Cortex of kidney (tissue), 1 donor: Measurements from ENCODE around the gene IFNW1.

Source experiments
- DNase-seq: peaks from one replicate; lab custom pipeline; 2025; lab: John Stamatoyannopoulos, UW

IFNW1 gene

GRCh38 chr9:21110708-21111576, 30.7 kb downstream of the IFNW1 start:
- DNase-seq, result no peak

- no peak for DNase-seq
Measured at GRCh38 chr9:21104787-21105186, 36.8 kb downstream of the IFNW1 start.

GRCh38 chr9:21102305-21102704, 39.3 kb downstream of the IFNW1 start:
- DNase-seq, result no peak

GRCh38 chr9:21097817-21098216, 43.8 kb downstream of the IFNW1 start:
- no peak for DNase-seq

GRCh38 chr9:21096901-21097255, 44.8 kb downstream of the IFNW1 start:
- DNase-seq, result no peak

GRCh38 chr9:21096172-21096900, 45.3 kb downstream of the IFNW1 start:
- no peak for DNase-seq

GRCh38 chr9:21095561-21095960, 46.1 kb downstream of the IFNW1 start:
- no peak for DNase-seq
